Activated CD4-positive, alpha-beta T cell treated with anti-CD3 and anti-CD28 coated beads, Interleukin-2, amount 50 U/mL, for 1 hour (primary cell): ENCODE data around the gene PDE10A.

Experiments used
- DNase-seq: peaks from one replicate; pipeline ENCODE4 v3.0.0-alpha.2; 2020

The PDE10A gene

GRCh38 chr6:165662749-165663376 is at the start of gene PDE10A:
TSS of gene PDE10A (minus strand) at chr6:165663241. CDS start at chr6:165662811, 430 bp downstream.
- DNase-seq = no peak

- no peak for DNase-seq
These were observed 46.0 kb upstream of the PDE10A start for GRCh38 chr6:165708985-165709576.

- no peak for DNase-seq
These were observed 44.2 kb upstream of the PDE10A start for GRCh38 chr6:165707067-165707853.

GRCh38 chr6:165705941-165706340 is 42.9 kb upstream of the PDE10A start:
- DNase-seq = no peak

- DNase-seq = no peak
These were observed 41.2 kb upstream of the PDE10A start for GRCh38 chr6:165704045-165704748.

GRCh38 chr6:165702669-165703068 is 39.6 kb upstream of the PDE10A start:
- DNase-seq = no peak

- DNase-seq = no peak
These were observed 38.7 kb upstream of the PDE10A start for GRCh38 chr6:165701564-165702354.

- DNase-seq = no peak
These were observed 38.0 kb upstream of the PDE10A start for GRCh38 chr6:165701005-165701404.

- no peak for DNase-seq
These were observed 35.8 kb upstream of the PDE10A start for GRCh38 chr6:165698868-165699267.

GRCh38 chr6:165697171-165697570 is 34.1 kb upstream of the PDE10A start:
- no peak for DNase-seq

- no peak for DNase-seq
These were observed 32.9 kb upstream of the PDE10A start for GRCh38 chr6:165695722-165696515.

- no peak for DNase-seq
These were observed 31.3 kb upstream of the PDE10A start for GRCh38 chr6:165694296-165694695.

GRCh38 chr6:165692106-165692653 is 29.1 kb upstream of the PDE10A start:
- no peak for DNase-seq

GRCh38 chr6:165689699-165690098 is 26.7 kb upstream of the PDE10A start:
- DNase-seq = no peak

- DNase-seq = no peak
These were observed 23.7 kb upstream of the PDE10A start for GRCh38 chr6:165686596-165687365.

- no peak for DNase-seq
These were observed 22.3 kb upstream of the PDE10A start for GRCh38 chr6:165685302-165685701.

- no peak for DNase-seq
These were observed 21.3 kb upstream of the PDE10A start for GRCh38 chr6:165684333-165684732.

GRCh38 chr6:165680975-165681374 is 17.9 kb upstream of the PDE10A start:
- no peak for DNase-seq

- no peak for DNase-seq
These were observed 16.3 kb upstream of the PDE10A start for GRCh38 chr6:165679326-165679725.

GRCh38 chr6:165678904-165679303 is 15.9 kb upstream of the PDE10A start:
- no peak for DNase-seq

GRCh38 chr6:165678429-165678828 is 15.4 kb upstream of the PDE10A start:
- DNase-seq = no peak
